OCI-M1 (cell line): ENCODE measurements around the gene KRT32.

Source experiments
- DNase-seq: peaks from one replicate; lab custom pipeline; 2025; lab: John Stamatoyannopoulos, UW

The KRT32 gene

DNA sequence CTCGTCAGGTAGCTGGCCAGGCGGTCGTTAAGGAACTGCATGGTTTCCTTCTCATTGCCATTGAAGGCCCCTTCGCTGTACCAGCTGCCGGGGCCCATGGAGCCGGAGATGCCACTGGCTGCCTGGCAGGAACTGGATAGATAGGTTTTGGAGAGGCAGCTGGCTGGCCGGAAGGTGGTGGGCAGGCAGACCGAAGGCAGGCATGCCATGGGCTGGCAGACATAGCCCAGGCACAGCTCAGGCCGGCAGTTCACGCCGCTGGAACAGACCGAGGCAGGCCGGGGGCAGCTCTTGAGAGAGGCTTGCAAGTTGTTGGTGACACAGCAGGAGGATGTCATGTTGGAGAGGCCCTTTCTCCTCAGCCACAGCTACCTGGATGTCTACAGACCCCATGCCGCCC lies at the start of gene KRT32:
Gene KRT32, minus strand, starts transcription at position 399 of the 400 bp plus-strand sequence. Its CDS starts 61 bp downstream, at position 338.
- no peak for DNase-seq

DNA sequence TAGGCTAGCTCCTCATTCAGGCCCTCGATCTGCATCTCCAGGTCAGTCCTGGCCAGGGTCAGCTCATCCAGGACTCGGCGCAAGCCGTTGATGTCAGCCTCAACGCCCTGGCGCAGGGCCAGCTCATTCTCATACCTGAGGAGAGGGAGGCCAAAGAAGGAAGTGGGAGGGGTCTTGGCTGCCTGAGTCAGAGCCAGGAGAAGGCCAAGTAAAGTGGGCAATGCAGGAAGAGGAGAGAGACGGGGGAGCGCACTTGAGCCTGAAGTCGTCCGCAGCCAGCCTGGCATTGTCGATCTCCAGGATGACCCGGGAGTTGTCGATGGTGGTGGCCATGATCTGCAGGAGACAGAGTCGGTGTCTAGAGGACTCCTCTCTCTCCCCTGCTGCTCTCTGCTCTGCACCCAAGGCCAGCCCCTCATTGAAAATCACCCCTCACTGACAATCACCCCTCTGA lies 49.7 kb upstream of the KRT32 start:
- DNase-seq: no peak

DNA sequence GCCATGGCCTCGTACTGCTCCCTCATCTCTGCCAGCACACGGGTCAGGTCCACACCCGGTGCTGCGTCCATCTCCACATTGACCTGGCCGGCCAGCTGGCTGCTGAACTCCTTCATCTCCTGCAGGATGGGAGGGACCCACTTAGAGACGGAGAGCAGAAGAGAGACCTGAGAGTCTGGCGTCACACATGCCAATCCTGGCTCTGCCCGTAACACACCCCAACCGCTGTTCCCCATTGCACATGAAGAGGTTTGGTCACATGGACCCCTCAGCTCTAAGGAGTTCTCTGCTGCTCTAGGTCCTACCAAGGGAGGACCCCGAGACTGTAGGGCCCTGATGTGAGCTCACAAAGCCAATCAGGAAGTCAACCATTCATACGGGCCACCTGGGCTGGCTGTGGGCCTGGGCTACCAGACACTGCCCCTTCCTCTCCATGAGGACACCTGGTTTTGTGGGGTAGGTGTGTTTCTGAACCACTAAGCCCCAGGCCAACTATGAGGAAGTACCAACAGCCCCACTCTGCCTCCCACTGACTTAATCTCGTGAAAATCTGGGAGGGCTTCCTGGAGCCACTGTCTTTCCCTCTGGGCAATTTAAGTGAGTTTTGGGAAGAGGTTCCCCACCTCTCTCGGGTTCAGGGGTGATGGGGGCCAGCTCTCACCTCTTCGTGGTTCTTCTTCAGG lies 49.1 kb upstream of the KRT32 start:
- DNase-seq: no peak

DNA sequence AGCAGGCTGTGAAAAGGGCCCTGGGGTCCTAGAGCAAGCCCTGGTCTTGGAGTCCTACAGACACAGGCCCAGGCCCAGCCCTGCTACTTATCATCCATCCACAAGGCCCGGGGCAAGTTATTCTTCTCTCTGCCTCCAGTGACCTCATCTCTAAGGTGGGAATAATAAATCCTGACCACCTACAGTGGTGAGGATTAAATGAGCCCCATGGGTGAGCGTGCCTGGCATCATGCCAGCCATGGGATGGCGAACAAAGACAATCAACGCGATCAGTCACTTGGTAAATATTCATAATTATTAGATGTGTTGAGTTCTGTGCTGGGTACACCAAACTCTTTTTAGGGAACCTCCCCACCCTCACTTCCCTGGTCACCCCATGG lies 46.0 kb upstream of the KRT32 start:
- no peak for DNase-seq

DNA sequence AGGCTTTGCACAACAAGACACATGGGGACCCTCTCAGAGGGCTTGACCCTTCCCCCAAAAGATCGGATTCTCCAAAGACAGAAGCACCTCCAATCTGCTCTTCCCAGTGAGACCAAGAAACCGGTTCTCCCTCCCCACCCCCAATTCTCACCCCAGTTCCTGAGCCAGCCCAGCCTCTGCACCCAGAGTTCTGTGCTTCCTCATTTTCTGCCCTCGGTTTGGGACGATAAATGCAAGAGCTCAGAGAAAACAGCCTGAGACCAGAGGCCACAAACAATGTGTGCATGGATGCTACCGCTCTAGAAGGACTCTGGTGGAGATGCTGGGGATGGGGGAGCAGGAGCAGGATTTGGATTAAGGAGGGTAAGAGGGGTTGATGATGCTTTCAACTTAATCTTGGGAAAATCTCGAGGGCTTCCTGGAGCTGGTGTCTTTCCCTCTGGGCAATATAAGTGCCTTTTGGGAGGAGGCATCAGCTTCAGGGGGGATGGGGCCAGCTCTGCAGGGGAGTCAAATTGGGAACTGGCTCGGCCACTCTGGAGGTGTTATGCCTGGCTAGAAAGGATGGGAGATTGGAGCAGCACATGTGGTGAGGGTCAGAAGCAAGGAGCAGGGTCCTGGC lies 45.5 kb upstream of the KRT32 start:
- no peak for DNase-seq

DNA sequence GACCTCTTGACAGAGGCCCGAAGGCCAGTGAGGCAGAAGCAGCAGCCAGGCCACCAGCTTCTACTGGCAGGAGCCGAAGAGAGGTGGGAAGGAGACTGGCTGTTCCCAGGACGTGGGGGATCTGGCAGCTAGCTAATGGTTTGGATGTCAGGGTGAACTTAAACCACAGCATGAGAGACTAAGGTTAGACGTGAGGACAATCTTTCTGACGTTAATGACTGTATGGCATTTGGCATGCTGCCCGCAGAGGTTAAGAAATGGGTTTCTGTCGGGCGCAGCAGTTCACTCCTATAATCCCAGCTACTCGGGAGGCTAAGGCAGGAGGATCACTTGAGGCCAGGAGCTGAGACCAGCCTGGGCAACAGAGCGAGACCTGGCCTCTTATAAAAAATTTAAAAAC lies 44.5 kb upstream of the KRT32 start:
- DNase-seq: no peak

DNA sequence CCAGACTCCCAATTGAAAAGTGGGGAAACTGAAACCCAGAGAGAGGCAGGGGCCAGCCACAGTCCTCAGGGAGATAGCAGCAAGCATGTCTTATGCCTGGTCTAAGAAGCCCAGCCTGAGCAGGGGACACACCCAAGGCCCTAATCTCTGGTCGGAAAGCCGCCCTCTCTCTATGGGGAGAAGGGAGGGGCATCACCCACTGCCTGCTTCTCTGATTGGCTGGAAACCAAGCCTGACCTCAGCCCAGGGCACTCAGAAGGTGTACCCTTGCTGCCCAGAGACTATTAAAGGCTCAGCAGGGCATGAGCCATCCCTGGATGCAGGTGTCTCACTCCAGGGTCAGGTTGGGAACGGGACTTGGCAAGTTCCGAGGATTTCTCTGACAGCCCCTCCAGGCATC lies 43.9 kb upstream of the KRT32 start:
- DNase-seq: peak; percentile 68

DNA sequence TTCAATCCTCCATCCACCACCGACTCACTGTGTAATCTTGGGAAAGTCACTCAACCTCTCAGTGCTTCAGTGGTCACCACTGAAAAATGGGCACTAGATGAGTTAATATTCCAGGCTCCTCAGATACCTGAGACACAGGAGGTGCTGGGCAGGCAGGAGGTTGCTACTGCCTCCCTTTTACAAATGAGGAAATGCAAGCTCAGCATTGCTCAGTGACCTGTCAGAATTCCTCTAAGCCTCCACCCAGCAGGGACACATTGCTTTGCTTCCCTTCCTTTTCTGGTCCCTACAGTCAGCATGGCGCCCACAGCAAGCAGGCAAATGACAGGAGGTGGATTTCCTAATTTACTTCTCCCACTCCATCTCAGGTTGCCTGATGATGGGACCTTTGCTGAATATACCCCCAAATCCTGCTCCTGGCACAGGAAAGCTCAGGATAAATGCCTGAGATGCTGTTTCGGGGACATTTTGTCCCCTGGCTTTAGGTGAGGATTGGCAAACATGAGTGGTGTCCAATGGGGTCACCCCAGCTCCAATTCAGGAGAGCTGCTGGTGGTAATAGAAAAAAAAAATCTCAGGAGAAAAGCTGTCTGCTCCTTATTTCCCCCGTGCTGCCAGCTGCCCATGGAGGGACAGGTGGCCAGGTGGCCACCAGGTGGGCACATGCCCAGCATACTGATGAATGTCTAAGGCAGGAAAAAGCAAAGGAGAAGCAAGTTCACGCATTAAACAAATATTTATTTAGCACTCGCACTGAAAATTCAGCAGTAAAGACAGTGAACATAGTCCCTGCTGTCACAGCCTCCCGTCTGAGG lies 43.3 kb upstream of the KRT32 start:
- peak; percentile 7 for DNase-seq

DNA sequence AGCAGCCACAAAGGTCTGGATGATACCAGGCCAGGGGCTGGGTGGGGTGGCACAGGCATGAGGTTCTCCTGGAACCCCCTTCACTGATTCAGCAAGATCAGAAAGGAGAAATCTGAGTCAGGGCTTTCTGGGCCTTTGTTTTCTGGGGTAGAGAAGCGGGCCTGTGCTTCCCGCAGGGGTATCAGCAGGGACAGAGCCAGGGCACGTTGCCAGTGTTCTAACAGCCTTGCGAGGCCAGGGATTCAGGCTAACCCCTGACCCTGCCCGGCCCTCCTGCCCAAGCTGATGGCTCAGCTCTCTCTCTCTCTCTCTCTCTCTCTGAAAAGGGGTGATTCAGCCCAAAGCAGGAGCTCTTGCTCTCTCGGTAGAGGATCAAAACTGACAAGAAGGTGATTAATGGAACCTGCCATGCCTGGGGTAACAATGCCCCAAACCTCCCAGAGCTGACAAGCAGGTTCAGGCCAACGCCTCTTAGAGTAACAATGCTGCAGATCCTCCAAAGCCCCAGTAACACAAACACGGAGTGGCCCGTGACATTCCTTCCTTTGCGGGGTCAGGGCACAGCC lies 40.2 kb upstream of the KRT32 start:
- DNase-seq: no peak

DNA sequence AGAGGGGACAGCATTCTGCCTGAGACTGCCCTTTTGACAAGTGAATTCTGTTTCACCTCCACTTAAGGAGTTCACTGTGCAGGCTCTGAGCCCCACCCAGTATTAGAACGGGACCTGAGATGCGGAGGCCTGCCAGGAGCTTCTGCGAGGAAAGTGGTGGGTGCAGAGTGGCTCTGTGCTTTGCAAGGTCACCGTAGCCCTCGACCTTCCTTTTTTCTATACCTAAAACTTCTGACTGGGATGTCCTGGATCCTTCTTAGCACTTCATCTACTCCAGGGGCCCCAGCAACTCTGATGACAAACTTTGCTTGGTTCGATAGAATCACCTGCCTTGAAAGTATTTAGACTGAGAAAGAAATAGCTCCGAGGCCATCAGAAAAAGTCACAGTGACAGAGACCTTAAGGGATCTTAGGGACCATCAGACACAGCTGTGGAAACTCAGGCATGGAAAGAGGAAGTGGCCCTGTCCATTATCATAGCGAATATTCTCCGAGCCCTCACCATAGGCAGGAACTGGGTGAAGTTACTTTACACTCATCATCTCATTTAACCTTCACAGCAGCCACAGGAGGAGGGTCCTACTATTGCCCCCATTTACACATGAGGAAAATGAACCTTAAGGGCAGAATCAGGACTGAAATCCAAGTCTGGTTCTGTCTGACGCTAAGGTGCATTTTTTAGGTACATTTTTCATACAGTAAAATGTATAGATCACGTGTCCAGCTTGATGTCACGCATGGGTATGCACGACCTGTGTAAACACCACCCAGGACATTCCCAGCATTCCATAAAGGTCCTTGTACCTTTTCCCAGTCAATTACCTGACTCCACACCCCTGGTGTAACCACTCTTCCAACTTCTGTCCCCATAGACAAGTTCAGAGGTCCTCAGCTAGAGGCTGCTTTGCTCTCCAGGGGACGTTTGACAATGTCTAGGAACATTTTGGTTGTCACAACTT lies 38.9 kb upstream of the KRT32 start:
- DNase-seq: peak; percentile 64

DNA sequence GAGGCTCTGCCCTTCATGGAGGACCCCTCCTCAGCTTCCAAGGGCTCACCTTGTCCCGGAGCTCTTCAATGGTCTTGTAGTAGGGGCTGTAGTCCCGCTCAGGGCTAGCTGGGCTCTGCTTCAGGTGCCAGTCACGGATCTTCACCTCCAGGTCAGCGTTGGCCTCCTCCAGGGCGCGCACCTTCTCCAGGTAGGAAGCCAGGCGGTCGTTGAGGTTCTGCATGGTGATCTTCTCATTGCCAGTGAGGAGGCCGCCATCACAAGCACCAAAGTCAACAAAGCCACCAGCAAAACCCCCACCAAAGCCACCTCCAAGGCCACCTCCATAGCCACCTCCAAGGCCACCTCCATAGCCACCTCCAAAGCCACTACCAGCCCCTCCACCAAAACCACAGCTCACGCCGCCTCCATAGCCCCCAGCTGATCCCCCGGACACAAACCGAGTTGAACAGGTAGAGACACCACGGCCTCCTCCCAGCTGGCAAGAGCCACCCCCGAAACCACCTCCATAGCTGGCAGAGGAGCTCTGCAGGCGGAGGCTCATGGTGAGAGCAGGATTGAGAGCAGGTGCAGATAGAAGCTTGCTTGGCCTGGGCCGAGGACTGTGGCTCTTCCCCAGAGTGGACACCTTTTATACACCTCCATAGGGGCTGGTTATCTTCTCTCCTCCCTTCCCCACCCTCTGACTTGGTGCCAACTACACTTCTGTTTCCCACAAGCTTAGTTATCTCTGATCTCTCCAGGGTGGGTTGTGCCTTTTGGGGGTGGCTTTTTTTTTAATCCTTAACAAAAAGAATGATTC lies 38.0 kb upstream of the KRT32 start, which contains the start of gene KRT13:
Gene KRT13, minus strand, starts transcription at position 606 of the 802 bp plus-strand sequence. Its CDS starts 62 bp downstream, at position 544.
- no peak for DNase-seq

DNA sequence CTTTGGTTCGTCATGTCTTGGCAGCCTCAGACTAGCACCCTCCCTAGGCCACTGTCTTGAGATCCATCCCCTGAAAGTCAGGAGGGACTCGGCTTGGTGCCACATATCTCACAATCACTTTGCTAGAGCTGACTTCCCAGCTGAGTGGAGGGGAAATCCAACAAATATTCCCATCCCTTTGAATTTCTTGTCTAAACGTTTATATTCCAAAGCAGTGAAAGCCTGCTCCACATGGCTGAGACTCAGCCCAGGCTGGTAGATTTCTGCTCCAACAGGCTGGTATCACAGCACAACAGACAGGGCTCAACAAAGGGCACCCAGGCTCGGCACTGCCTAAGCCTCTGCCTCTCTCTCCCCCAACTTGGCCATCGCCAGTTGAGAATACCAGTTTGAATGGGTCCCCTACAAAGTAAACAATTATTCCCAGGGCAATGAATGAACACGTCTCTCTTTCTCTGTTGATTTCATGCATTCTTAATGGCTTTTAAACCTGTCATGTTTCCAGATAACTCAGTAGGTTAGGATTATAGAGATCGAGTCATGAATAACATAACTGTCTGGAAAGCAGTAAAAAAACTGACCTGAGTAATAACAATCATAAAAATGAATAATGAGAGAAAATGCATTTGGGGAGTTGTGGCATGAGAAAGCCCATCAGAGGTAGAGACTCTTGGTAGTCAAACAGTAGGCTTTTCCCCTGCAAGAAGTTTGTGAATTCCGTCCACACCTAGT lies 37.2 kb upstream of the KRT32 start:
- no peak for DNase-seq

DNA sequence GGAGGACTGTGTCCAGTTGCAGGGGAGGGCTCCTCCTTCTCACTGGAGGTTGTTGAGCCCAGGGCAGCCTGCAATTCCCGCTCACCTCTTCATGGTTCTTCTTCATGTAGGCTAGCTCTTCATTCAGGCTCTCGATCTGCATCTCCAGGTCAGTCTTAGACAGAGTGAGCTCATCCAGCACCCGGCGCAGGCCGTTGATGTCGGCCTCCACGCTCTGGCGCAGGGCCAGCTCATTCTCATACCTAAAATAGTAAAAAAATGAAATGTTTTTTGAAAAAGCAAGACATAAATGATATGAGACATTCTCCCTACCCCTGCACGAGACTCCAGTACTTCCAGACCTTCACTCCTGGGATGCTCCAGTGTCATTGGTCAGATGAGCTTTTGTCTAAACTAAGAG lies 36.0 kb upstream of the KRT32 start:
- DNase-seq: no peak

DNA sequence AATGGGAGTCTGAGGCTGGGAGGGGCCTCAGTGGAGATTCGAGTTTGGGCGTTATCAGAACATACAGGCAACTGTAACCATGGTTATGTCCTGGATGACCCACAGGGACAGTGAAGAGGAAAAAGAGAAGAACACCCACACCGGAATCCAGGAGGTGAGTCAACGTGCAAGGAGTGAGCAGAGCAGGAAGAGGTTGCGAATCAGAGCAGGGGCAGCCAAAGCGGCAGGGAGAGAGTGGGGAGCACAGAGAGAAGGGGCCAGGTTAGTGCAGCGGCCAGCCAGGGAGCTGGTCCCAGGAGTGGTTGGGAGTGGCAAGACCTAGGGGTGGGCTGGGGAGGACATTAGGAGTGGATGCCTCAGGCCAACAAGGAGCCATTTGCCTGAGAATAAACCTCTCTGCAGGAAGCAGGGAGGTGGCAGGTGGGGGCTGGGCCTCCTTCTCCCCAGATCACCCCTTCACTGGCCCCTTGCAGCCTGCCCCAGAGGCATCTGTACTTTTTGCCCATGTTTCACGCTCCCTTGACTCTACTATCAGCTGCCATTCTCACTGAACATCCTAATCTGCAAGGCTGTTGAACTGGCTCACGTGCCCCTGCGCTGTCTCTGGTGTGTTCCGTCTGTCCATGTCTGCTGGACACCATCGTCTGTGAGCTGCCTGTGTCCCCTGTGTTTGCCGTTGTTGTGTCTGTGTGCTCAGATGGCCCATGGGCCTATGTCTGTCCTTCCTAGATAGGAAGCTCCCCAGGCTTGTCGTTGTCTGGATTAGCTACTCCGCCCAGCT lies 33.1 kb upstream of the KRT32 start:
- DNase-seq: peak; percentile 7

DNA sequence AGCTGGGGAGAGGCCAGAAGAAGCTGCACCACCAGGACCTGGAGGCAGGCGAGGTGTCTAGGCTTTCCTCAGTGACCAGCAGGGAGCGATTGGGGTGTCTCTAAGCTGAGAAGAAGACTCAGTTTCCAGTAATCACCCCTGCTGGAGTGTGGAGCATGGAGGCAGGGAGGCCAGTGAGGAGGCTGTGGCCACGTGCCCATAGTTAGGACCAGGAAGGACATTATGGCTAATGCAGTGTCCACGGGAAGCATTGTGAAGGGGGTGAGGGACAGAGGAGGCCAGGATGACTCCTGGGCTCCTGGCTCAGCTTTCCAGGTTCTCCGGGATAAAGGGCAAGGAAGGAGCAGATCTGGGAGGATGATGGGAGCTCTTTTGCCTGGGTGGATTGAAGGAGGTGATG lies 32.5 kb upstream of the KRT32 start:
- no peak for DNase-seq

DNA sequence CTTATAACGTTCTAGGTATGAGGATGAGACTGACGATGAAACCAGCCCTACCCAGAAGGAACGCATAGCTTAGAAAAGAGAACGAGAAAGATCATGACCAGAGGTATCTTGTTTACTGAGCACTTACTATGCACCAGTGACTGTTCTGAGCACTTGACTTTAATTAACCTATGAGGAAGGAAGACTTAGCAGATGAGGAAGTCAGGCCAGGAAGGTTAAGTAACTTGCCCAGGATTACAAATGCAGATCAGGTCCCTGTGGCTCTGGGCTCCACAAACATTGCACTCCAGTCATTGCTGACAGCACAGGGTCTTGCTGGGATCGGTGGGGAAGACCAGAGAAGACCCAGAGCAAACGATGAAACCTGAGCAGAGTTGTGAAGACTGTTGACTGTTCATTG lies 31.1 kb upstream of the KRT32 start:
- DNase-seq: peak; percentile 6

DNA sequence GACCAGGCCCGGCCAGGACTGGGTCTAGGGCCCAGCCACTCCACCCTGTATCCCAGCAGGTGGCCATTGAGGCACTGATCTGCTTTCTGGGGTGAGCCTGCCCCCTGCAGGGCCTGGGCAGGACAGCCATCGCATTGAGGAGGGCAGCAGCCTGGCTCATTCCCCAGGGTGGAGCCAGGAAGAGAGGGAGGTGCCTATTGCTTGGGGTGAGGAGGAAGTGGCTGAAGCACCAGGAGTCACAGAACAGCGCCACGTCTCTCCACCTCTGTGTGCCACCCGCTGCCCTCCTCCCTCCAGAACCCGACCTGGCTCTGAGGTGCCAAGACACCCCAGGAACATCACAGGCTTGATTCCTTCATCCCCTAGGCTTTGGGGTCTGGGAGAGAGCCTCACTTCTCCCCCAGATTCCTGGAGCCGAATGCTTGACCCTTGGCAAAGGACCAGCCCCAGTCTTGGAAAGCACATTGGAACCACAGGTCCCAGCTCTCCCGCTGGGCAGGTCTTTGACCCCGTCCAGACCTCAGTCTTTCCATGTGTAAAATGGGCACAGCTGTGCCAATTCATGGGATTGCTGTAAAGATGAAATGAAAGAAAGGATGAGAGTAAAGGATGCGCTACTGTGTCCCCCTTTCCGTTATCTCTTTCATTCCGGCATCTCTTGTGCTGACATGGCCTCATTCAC lies 29.8 kb upstream of the KRT32 start:
- DNase-seq: peak; percentile 76

DNA sequence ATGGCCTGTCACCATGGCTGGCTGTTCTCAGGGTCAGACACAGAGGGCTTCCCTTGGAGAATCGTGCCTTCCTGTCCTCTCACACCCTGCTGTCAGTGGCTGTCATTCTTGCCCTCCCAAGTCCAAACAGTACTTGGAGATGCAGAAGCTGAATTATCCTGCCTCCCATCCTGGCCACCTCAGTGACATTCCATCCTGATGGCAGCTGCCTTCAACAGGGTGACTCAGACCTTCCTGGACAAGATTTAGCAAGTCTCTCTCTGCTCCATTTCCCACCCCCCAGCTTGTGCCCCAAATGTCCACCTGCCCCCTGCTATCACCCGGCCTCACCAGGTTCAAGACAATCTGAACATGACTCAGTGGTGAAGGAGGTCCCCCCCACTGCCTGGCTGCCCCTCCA lies 27.3 kb upstream of the KRT32 start:
- no peak for DNase-seq
